H9 (cell line): Measurements from ENCODE around the gene PRF1. TPM values are rescaled to one million over a fixed set of nuclear protein-coding genes. Genes with fewer than 3 reads are reported as not detected.

ENCODE experiments used
- DNase-seq: peaks from one replicate; pipeline ENCODE4 v3.0.0-alpha.2; 2017
- H2AFZ ChIP-seq: one replicate; pipeline ENCODE4 v1.6.1; 2013; ENCODE audit warnings: mild to moderate bottlenecking, low read length, control low read depth, moderate library complexity
- H2AK5ac ChIP-seq: 2 replicates; pipeline ENCODE4 v1.6.1; 2013; ENCODE audit warnings: low read length, control low read depth, mixed read lengths; ENCODE audit not compliant: insufficient read length
- H2BK120ac ChIP-seq: one replicate; pipeline ENCODE4 v1.6.1; 2013; ENCODE audit warnings: low read depth, mild to moderate bottlenecking, low read length, control low read depth, inconsistent platforms; ENCODE audit not compliant: poor library complexity, severe bottlenecking
- H2BK12ac ChIP-seq: 2 replicates; pipeline ENCODE4 v1.6.1; 2013; ENCODE audit warnings: low read length, control low read depth, mixed read lengths, low read depth; ENCODE audit not compliant: insufficient read length
- H2BK15ac ChIP-seq: 2 replicates; pipeline ENCODE4 v1.6.1; 2013; ENCODE audit warnings: low read depth, low read length, control low read depth
- H2BK20ac ChIP-seq: one replicate; pipeline ENCODE4 v1.6.1; 2013; ENCODE audit warnings: low read depth, mild to moderate bottlenecking, low read length, control low read depth, inconsistent platforms; ENCODE audit not compliant: poor library complexity, severe bottlenecking
- H2BK5ac ChIP-seq: 2 replicates; pipeline ENCODE4 v1.6.1; 2013; ENCODE audit warnings: low read length, control low read depth, mixed read lengths; ENCODE audit not compliant: insufficient read length
- H3K14ac ChIP-seq: 2 replicates; pipeline ENCODE4 v1.6.1; 2013; ENCODE audit warnings: low read length, control low read depth; ENCODE audit not compliant: insufficient read depth
- H3K18ac ChIP-seq: 2 replicates; pipeline ENCODE4 v1.6.1; 2013; ENCODE audit warnings: low read depth, mild to moderate bottlenecking, mixed read lengths, low read length, control low read depth; ENCODE audit not compliant: insufficient read length
- H3K23ac ChIP-seq: 2 replicates; pipeline ENCODE4 v1.6.1; 2013; ENCODE audit warnings: low read length, control low read depth, mixed read lengths, low read depth; ENCODE audit not compliant: insufficient read length
- H3K23me2 ChIP-seq: 2 replicates; pipeline ENCODE4 v1.6.1; 2013; ENCODE audit warnings: low read depth, mild to moderate bottlenecking, mixed read lengths, low read length, control low read depth; ENCODE audit not compliant: insufficient read length, poor library complexity, severe bottlenecking
- H3K27ac ChIP-seq: 2 replicates; pipeline ENCODE4 v1.5.1; 2013; ENCODE audit warnings: low read length, control low read depth, mixed read lengths, low read depth; ENCODE audit not compliant: insufficient read length
- H3K27me3 ChIP-seq: 2 replicates; pipeline ENCODE4 v1.6.1; 2013; ENCODE audit warnings: low read length, control low read depth, inconsistent platforms; ENCODE audit not compliant: insufficient read depth
- H3K4ac ChIP-seq: 2 replicates; pipeline ENCODE4 v1.6.1; 2013; ENCODE audit warnings: low read depth, mild to moderate bottlenecking, control low read depth, inconsistent platforms, low read length, moderate library complexity
- H3K4me1 ChIP-seq: 2 replicates; pipeline ENCODE4 v1.6.1; 2013; ENCODE audit warnings: low read length, control low read depth, inconsistent platforms; ENCODE audit not compliant: insufficient read depth
- H3K4me2 ChIP-seq: 2 replicates; pipeline ENCODE4 v1.6.1; 2013; ENCODE audit warnings: low read length, control low read depth, mixed read lengths; ENCODE audit not compliant: insufficient read length, insufficient read depth
- H3K56ac ChIP-seq: 2 replicates; pipeline ENCODE4 v1.6.1; 2013; ENCODE audit warnings: low read depth, mild to moderate bottlenecking, mixed read lengths, low read length, control low read depth; ENCODE audit not compliant: insufficient read length
- H3K79me1 ChIP-seq: 2 replicates; pipeline ENCODE4 v1.6.1; 2013; ENCODE audit warnings: low read depth, mild to moderate bottlenecking, moderate library complexity, low read length, control low read depth, inconsistent platforms; ENCODE audit not compliant: insufficient read depth, poor library complexity, severe bottlenecking
- H3K79me2 ChIP-seq: 2 replicates; pipeline ENCODE4 v1.6.1; 2013; ENCODE audit warnings: low read length, control low read depth, inconsistent platforms; ENCODE audit not compliant: insufficient read depth
- H3K9ac ChIP-seq: 2 replicates; pipeline ENCODE4 v1.6.1; 2013; ENCODE audit warnings: low read length, control low read depth, mixed read lengths; ENCODE audit not compliant: insufficient read length; ENCODE audit errors: extremely low read depth
- H3K9me3 ChIP-seq: one replicate; pipeline ENCODE4 v1.6.1; 2013; ENCODE audit warnings: low read depth, low read length, inconsistent platforms; ENCODE audit not compliant: control insufficient read depth
- H3T11ph ChIP-seq: one replicate; pipeline ENCODE4 v1.6.1; 2013; ENCODE audit warnings: mild to moderate bottlenecking, low read length, control low read depth, inconsistent platforms
- H4K20me1 ChIP-seq: one replicate; pipeline ENCODE4 v1.6.1; 2013; ENCODE audit not compliant: control insufficient read depth, insufficient read length, insufficient read depth
- H4K5ac ChIP-seq: 2 replicates; pipeline ENCODE4 v1.6.1; 2013; ENCODE audit warnings: low read depth, mild to moderate bottlenecking, mixed read lengths, low read length, control low read depth; ENCODE audit not compliant: insufficient read length
- H4K8ac ChIP-seq: replicated peaks from 2 replicates; pipeline ENCODE4 v1.6.1; 2013; ENCODE audit warnings: low read length, control low read depth, mixed read lengths, low read depth; ENCODE audit not compliant: insufficient read length
- H4K91ac ChIP-seq: 2 replicates; pipeline ENCODE4 v1.6.1; 2013; ENCODE audit warnings: low read depth, mild to moderate bottlenecking, moderate library complexity, mixed read lengths, low read length, control low read depth; ENCODE audit not compliant: insufficient read length
- H3K27ac Mint-ChIP-seq, 3 experiments: 2 replicates in 2 of 3; 3 replicates in 1 of 3; pipeline ENCODE4 v1.8.0; 2020 to 2021; ENCODE audit warnings: mixed read lengths in 3 of 3, mild to moderate bottlenecking in 1 of 3, moderate library complexity in 1 of 3
- H3K27me3 Mint-ChIP-seq: 2 replicates; pipeline ENCODE4 v1.8.0; 2021; ENCODE audit warnings: low read depth, mild to moderate bottlenecking, moderate library complexity, mixed read lengths
- H3K36me3 Mint-ChIP-seq, 3 experiments: 2 replicates in 2 of 3; 3 replicates in 1 of 3; pipeline ENCODE4 v1.8.0; 2020 to 2021; ENCODE audit warnings: low read depth in 3 of 3, mixed read lengths in 3 of 3; ENCODE audit not compliant: insufficient read depth in 1 of 3
- H3K4me1 Mint-ChIP-seq, 2 experiments: 2 replicates each; pipeline ENCODE4 v1.8.0; 2020; ENCODE audit warnings: mixed read lengths in 2 of 2
- H3K4me3 Mint-ChIP-seq, 2 experiments: 2 replicates in 1 of 2; 3 replicates in 1 of 2; pipeline ENCODE4 v1.8.0; 2020 to 2021; ENCODE audit warnings: mild to moderate bottlenecking in 2 of 2, mixed read lengths in 2 of 2, moderate library complexity in 1 of 2
- H3K9me3 Mint-ChIP-seq, 2 experiments: 2 replicates in 1 of 2; 3 replicates in 1 of 2; pipeline ENCODE4 v1.8.0; 2020; ENCODE audit warnings: mild to moderate bottlenecking in 2 of 2, mixed read lengths in 2 of 2, moderate library complexity in 1 of 2
- CTCF ChIP-seq: fragments of 200-600 bp; sonication (generic); conservative IDR thresholded peaks from 3 replicates; pipeline ENCODE4 v1.8.0; 2021; ENCODE audit warnings: antibody characterized with exemption, mild to moderate bottlenecking
- WGBS: extraction: QIAGEN DNeasy Blood & Tissue Kit; methylation state at CpG from one replicate; pipeline ENCODE4 v1.1.7; 2013; ENCODE audit warnings: missing lambda C conversion rate, low lambda C conversion rate, mixed read lengths; ENCODE audit not compliant: insufficient read length; ENCODE audit errors: extremely low coverage; 5-methylcytosine and 5-hydroxymethylcytosine counted together
- total RNA-seq: library from RNA; stranded (reverse); gene quantifications from 2 replicates; pipeline ENCODE4 v1.2.1, GENCODE V29; 2021

Gene PRF1
- total RNA-seq, 1 experiment from 2014 or later, result not detected

- Histone ChIP-seq H4K8ac (no peak overlapping the region), H3K4me1 (no peaks in the 10 kb centered on the region), H2BK20ac (no peak overlapping the region), H3K18ac (no peak overlapping the region), H3K27me3 (no peaks in the 10 kb centered on the region), H4K20me1 (no peaks in the 10 kb centered on the region), H3K79me1 (no peaks in the 10 kb centered on the region), H3K4ac (no peak overlapping the region), H3K4me2 (no peak overlapping the region), H3K79me2 (no peaks in the 10 kb centered on the region), H3K56ac (no peak overlapping the region), H2BK15ac (no peak overlapping the region), H3T11ph (no peak overlapping the region), H2BK12ac (no peak overlapping the region), H3K9ac (no peak overlapping the region), H2AFZ (no peak overlapping the region), H2BK5ac (no peak overlapping the region), H2AK5ac (no peak overlapping the region), H3K23me2 (no peaks in the 10 kb centered on the region), H4K91ac (no peak overlapping the region), H3K27ac (no peak overlapping the region), H4K5ac (no peak overlapping the region), H3K23ac (no peak overlapping the region), H2BK120ac (no peak overlapping the region), H3K9me3 (no peaks in the 10 kb centered on the region), H3K14ac (no peak overlapping the region)
- TF ChIP-seq CTCF, result no peak
- no peaks in the 10 kb centered on the region for H3K4me1 Mint-ChIP-seq
- no peak for DNase-seq
- H3K9me3 Mint-ChIP-seq, result no peaks in the 10 kb centered on the region
- no peak overlapping the region for H3K4me3 Mint-ChIP-seq
- no peaks in the 10 kb centered on the region for H3K27me3 Mint-ChIP-seq
- H3K27ac Mint-ChIP-seq, result no peak overlapping the region
- H3K36me3 Mint-ChIP-seq, result peaks cover 0 to 6% (median 0%) of the 10 kb centered on the region in 3 experiments; a peak in 3 of 7 replicates
- no CpG with 5 or more reads among the region's 4 CpGs for whole genome bisulfite sequencing
Observed at GRCh38 chr10:70567603-70568002, 34.9 kb downstream of the PRF1 start.
